K562 (cell line): ENCODE measurements around the gene CACNB2. TPM values are rescaled to one million over a fixed set of nuclear protein-coding genes. Genes with fewer than 3 reads are reported as not detected.
"Not testable (repeated sequence)": the region's sequence is repeated elsewhere in the genome, so short reads cannot be mapped to it uniquely, and the experiment has no call there.

Experiments used
- ATAC-seq: fragments of 200-7000 bp; cut with Tn5 transposase; 3 replicates; pipeline ENCODE4 v1.9.1; 2020; ENCODE audit warnings: moderate library complexity
- BruUV-seq: library from RNA; stranded (reverse); fragments of 400-500 nt; replicated peaks from 2 replicates; lab custom pipeline; 2021; lab: Mats Ljungman, UMichigan
- CTCF ChIA-PET: fragments of 300-600 bp; formaldehyde crosslinking; extraction: SDS; loops from one replicate; lab custom pipeline; 2021; ENCODE audit warnings: low intra/inter-chr PET ratio; lab: Yijun Ruan, JAX
- POLR2A ChIA-PET: fragments of 300-600, 350-650 bp; sonication (Branson Sonifier 250); formaldehyde crosslinking; extraction: SDS; loops from one replicate; lab custom pipeline; 2021; ENCODE audit warnings: antibody characterized with exemption, inconsistent platforms; lab: Yijun Ruan, JAX
- DNase-seq, 4 experiments: peaks; one replicate each; pipeline versions ENCODE4 v3.0.0 to v3.0.0-alpha.2; 2011 to 2018; ENCODE audit warnings: low spot score in 3 of 4, mixed read lengths in 3 of 4; ENCODE audit errors: extremely low read depth in 1 of 4
- FAIRE-seq: peaks from 2 replicates; lab custom pipeline; 2011; peaks lifted over from hg19 to GRCh38; lab: Jason Lieb, UNC
- H2AFZ ChIP-seq: 2 replicates; pipeline ENCODE4 v1.6.0; 2011; ENCODE audit warnings: low read depth, low read length, control low read depth, inconsistent platforms
- H3K27ac ChIP-seq: fragments of 200-600 bp; 3 replicates; pipeline ENCODE4 v1.8.0; 2011; ENCODE audit warnings: low read depth, mild to moderate bottlenecking, control low read depth, inconsistent platforms, low read length, moderate library complexity, mixed read lengths; ENCODE audit errors: extremely low read depth
- H3K27me3 ChIP-seq, 2 experiments: fragments of 300-600 bp in 1 of 2; 2 replicates in 1 of 2; 3 replicates in 1 of 2; pipeline versions ENCODE4 v1.6.0 to v1.8.0; 2011; ENCODE audit warnings: inconsistent platforms in 2 of 2, low read length in 2 of 2, mild to moderate bottlenecking in 1 of 2, mixed read lengths in 1 of 2, moderate library complexity in 1 of 2; ENCODE audit not compliant: control insufficient read depth in 2 of 2, insufficient read depth in 2 of 2
- H3K36me3 ChIP-seq: fragments of 300-600 bp; 3 replicates; pipeline ENCODE4 v1.8.0; 2011; ENCODE audit warnings: mild to moderate bottlenecking, low read length, inconsistent platforms; ENCODE audit not compliant: control insufficient read depth, insufficient read depth
- H3K4me1 ChIP-seq, 2 experiments: fragments of 200-600 bp in 1 of 2; replicated peaks in 1 of 2; 2 replicates in 1 of 2; 3 replicates in 1 of 2; pipeline versions ENCODE4 v1.5.1 to v1.8.0; 2011; ENCODE audit warnings: inconsistent platforms in 2 of 2, low read length in 2 of 2, mild to moderate bottlenecking in 1 of 2, mixed read lengths in 1 of 2, moderate library complexity in 1 of 2; ENCODE audit not compliant: control insufficient read depth in 2 of 2, insufficient read depth in 2 of 2
- H3K4me2 ChIP-seq: 2 replicates; pipeline ENCODE4 v1.6.1; 2011; ENCODE audit warnings: low read length, control low read depth, inconsistent platforms, mixed read lengths; ENCODE audit not compliant: insufficient read depth
- H3K4me3 ChIP-seq: fragments of 200-600 bp; sonication (generic), shearing (Covaris generic); 2 replicates; pipeline ENCODE4 v1.5.1; 2016; ENCODE audit warnings: control low read depth, inconsistent platforms
- H3K79me2 ChIP-seq: fragments of 200-600 bp; 3 replicates; pipeline ENCODE4 v1.8.0; 2011; ENCODE audit warnings: low read length, inconsistent platforms; ENCODE audit not compliant: control insufficient read depth, insufficient read depth
- H3K9ac ChIP-seq, 2 experiments: 2 replicates each; pipeline versions ENCODE4 v1.6.0 to v1.6.1; 2011; ENCODE audit warnings: low read depth in 2 of 2, low read length in 2 of 2, control low read depth in 1 of 2, inconsistent platforms in 1 of 2, mild to moderate bottlenecking in 1 of 2, mixed read lengths in 1 of 2; ENCODE audit not compliant: insufficient read depth in 1 of 2
- H3K9me1 ChIP-seq: one replicate; pipeline ENCODE4 v1.6.0; 2011; ENCODE audit warnings: inconsistent platforms, mild to moderate bottlenecking, low read length, moderate library complexity; ENCODE audit not compliant: control insufficient read depth, insufficient read depth
- H3K9me3 ChIP-seq: replicated peaks from 2 replicates; pipeline ENCODE4 v1.5.1; 2011; ENCODE audit warnings: low read depth, low read length, inconsistent platforms; ENCODE audit not compliant: control insufficient read depth, insufficient read depth
- H4K20me1 ChIP-seq: replicated peaks from 2 replicates; pipeline ENCODE4 v1.6.1; 2011; ENCODE audit warnings: low read length, inconsistent platforms, mixed read lengths; ENCODE audit not compliant: control insufficient read depth, insufficient read depth
- NFIC ChIP-seq: fragments of 450-650 bp; IDR thresholded peaks from 2 replicates; pipeline ENCODE4 v1.6.1; 2017; ENCODE audit warnings: mild to moderate bottlenecking, inconsistent platforms
- RNF219 ChIP-seq: fragments of 250-450 bp; sonication (Bioruptor Pico); IDR thresholded peaks from 2 replicates; pipeline ENCODE4 v1.5.0; 2022; ENCODE audit warnings: mild to moderate bottlenecking
- SP2 ChIP-seq: IDR thresholded peaks from 2 replicates; pipeline ENCODE4 v1.6.1; 2011; ENCODE audit warnings: mild to moderate bottlenecking, low read depth, low read length, moderate library complexity; ENCODE audit not compliant: poor library complexity, severe bottlenecking; ENCODE audit errors: extremely low read depth
- TCF7L2 ChIP-seq: fragments of 150-350 bp; IDR thresholded peaks from 2 replicates; pipeline ENCODE4 v1.6.1; 2016; ENCODE audit warnings: low read depth, mild to moderate bottlenecking, low read length, moderate library complexity
- WGBS: fragments of 100-300 bp; shearing (Covaris generic); methylation state at CpG from one replicate; pipeline ENCODE4 v1.1.6; 2016; ENCODE audit warnings: low coverage, mixed read lengths; ENCODE audit not compliant: insufficient coverage; ENCODE audit errors: missing lambda C conversion rate; 5-methylcytosine and 5-hydroxymethylcytosine counted together
- in situ Hi-C: fragments of 300-500 bp; cut with MboI; formaldehyde crosslinking; loops from 4 replicates; pipeline ENCODE4 v1.15.0; 2018; ENCODE audit warnings: inconsistent platforms, mixed read lengths
- intact Hi-C: fragments of 100-400 bp; cut with micrococcal nuclease; formaldehyde crosslinking; loops from 2 replicates; pipeline ENCODE4 v1.14.2; 2022
- polyA plus RNA-seq, 8 experiments: library from polyadenylated mRNA; depleted of rRNA in 4 of 8; stranded (reverse) in 5 of 8; unstranded in 3 of 8; fragments of >200 nt; fragmentation: Nextera tagmentation in 2 of 8; fragmentation: Illumina TruSeq in 1 of 8; extraction: Ambion mirVana in 2 of 8; extraction: Trizol in 1 of 8; gene quantifications; 2 replicates each; pipeline versions ENCODE4 v1.2.1 to v1.2.3, GENCODE V29; 2011 to 2014; ENCODE audit warnings: inconsistent platforms in 1 of 8, missing spikeins in 1 of 8
- total RNA-seq, 7 experiments: library from RNA; depleted of rRNA in 6 of 7; stranded (reverse); fragments of >200 nt in 6 of 7; fragmentation: Illumina TruSeq in 2 of 7; extraction: Trizol in 2 of 7; gene quantifications; 2 replicates each; pipeline versions ENCODE4 v1.2.1 to v1.2.3, GENCODE V29; 2011 to 2021; ENCODE audit warnings: low replicate concordance in 1 of 7

The CACNB2 gene
- total and polyA plus RNA-seq, 9 of the 15 experiments (the other 6 are each of a cell fraction or from before 2014, with no cell fraction given) = 1.8 to 2.2 TPM; not detected in 7

- CTCF ChIA-PET = no interaction called here
- 100% methylated on average over 3 of the region's 3 CpGs for WGBS
- POLR2A ChIA-PET = no interaction called here
- no peaks in the 10 kb centered on the region for H3K79me2 ChIP-seq
- H3K27ac ChIP-seq = no peak overlapping the region
- H3K9ac ChIP-seq = no peak overlapping the region
- no peaks in the 10 kb centered on the region for H3K27me3 ChIP-seq
- TF ChIP-seq NFIC = no peak
- no peak for TF ChIP-seq TCF7L2
- no peak for TF ChIP-seq SP2
- TF ChIP-seq RNF219 (CRISPR knock-in tag) = no peak
- TF ChIP-seq, all 486 proteins: peak for 0
- Histone ChIP-seq H3K4me2 (no peak overlapping the region), H4K20me1 (no peaks in the 10 kb centered on the region), H3K9me3 (peaks cover 8% of the 10 kb centered on the region), H3K9me1 (no peaks in the 10 kb centered on the region), H3K36me3 (no peaks in the 10 kb centered on the region), H2AFZ (no peak overlapping the region), H3K4me3 (no peak overlapping the region), H3K4me1 (no peaks in the 10 kb centered on the region)
- in situ Hi-C loops = no loop called here
- no peak for FAIRE-seq
- intact Hi-C loops = no loop called here
- ATAC-seq = no peak
- BruUV-seq = no TSS peak
- DNase-seq = no peak
Measured at GRCh38 chr10:18567343-18567856, 427.2 kb downstream of the CACNB2 start.

DNA sequence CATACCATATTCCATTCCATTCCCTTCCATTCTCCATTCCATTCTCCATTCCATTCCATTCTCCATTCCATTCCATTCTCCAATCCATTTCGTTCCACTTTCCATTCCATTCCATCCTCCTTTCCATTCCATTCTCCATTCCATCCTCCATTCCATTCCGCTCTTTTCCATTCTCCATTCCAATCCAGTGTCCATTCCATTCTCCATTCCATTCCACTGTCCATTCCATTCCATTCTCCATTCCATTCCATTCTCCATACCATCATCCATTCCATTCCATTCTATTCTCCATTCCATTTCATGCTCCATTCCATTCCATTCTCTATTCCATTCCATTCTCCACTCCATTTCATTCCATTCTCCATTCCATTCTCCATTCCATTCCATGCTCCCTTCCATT lies 430.2 kb downstream of the CACNB2 start:
- CTCF ChIA-PET, FAIRE-seq, intact Hi-C loops, H2AFZ ChIP-seq, H3K4me2 ChIP-seq, H3K79me2 ChIP-seq, H3K36me3 ChIP-seq, H3K4me1 ChIP-seq, H3K27me3 ChIP-seq, POLR2A ChIA-PET, H3K27ac ChIP-seq, H3K9me1 ChIP-seq, H3K9ac ChIP-seq, DNase-seq, BruUV-seq, H3K4me3 ChIP-seq, in situ Hi-C loops, H4K20me1 ChIP-seq, ATAC-seq: not testable (repeated sequence)
- H3K9me3 ChIP-seq = peaks cover 10% of the 10 kb centered on the region; the same call in 1 of the 2 replicates
- 97% methylated on average over 2 of the region's 2 CpGs for WGBS
